Fibroblast of pulmonary artery (primary cell): ENCODE data around the gene PHKG2.

Experiments
- DNase-seq: peaks from one replicate; pipeline ENCODE4 v3.0.0-alpha.2; 2010; ENCODE audit warnings: low read depth
- H3K4me3 ChIP-seq: replicated peaks from 2 replicates; pipeline ENCODE4 v1.5.1; 2011; ENCODE audit warnings: low read depth, mild to moderate bottlenecking, control low read depth, low read length, moderate library complexity
- CTCF ChIP-seq: IDR thresholded peaks from 2 replicates; pipeline ENCODE4 v1.5.1; 2011; ENCODE audit warnings: mild to moderate bottlenecking, control low read depth, low read length, inconsistent platforms; ENCODE audit errors: missing control alignments

Gene PHKG2

GRCh38 chr16:30767767-30768465, 19.7 kb downstream of the PHKG2 start:
- no peak overlapping the region for H3K4me3 ChIP-seq
- DNase-seq = no peak
- no peak for TF ChIP-seq CTCF

- H3K4me3 ChIP-seq = no peak overlapping the region
- no peak for DNase-seq
- TF ChIP-seq CTCF = no peak
Observed at GRCh38 chr16:30768583-30769181, 20.5 kb downstream of the PHKG2 start.

- TF ChIP-seq CTCF = no peak
- no peak overlapping the region for H3K4me3 ChIP-seq
Observed at GRCh38 chr16:30769379-30770089, 21.3 kb downstream of the PHKG2 start.

GRCh38 chr16:30771726-30772125, 23.5 kb downstream of the PHKG2 start:
- no peak for TF ChIP-seq CTCF
- H3K4me3 ChIP-seq = no peak overlapping the region
- DNase-seq = no peak

More at GRCh38 chr16:30769379-30770089, 21.3 kb downstream of the PHKG2 start:
- DNase-seq = no peak

GRCh38 chr16:30773826-30774225, 25.6 kb downstream of the PHKG2 start:
- DNase-seq = no peak
- no peak for TF ChIP-seq CTCF
- no peak overlapping the region for H3K4me3 ChIP-seq

- TF ChIP-seq CTCF = no peak
- peak overlapping the region; percentile 60 for H3K4me3 ChIP-seq
- no peak for DNase-seq
Observed at GRCh38 chr16:30774367-30775130, 26.3 kb downstream of the PHKG2 start.
